ENCODE measurements around the gene OARD1.
"Not testable (repeated sequence)": the region's sequence is repeated elsewhere in the genome, so short reads cannot be mapped to it uniquely, and the experiment has no call there.

The OARD1 gene

GRCh38 chr6:41025966-41026530, 46.1 kb downstream of the OARD1 start:
- DNase-seq = no peak

GRCh38 chr6:41023114-41023513, 49.0 kb downstream of the OARD1 start:
- no peak for DNase-seq

GRCh38 chr6:41022294-41022693, 49.9 kb downstream of the OARD1 start:
- no peak for DNase-seq

- DNase-seq = no peak
Observed at GRCh38 chr6:41021832-41022231, 50.3 kb downstream of the OARD1 start.

- DNase-seq = no peak
Observed at GRCh38 chr6:41017663-41018062, 54.5 kb downstream of the OARD1 start.

- not testable (repeated sequence) for DNase-seq
Observed at GRCh38 chr6:41015860-41016259, 56.3 kb downstream of the OARD1 start.

GRCh38 chr6:41014780-41015179, 57.4 kb downstream of the OARD1 start:
- no peak for DNase-seq
